Measurements from ENCODE around the gene AGPS. TPM values are rescaled to one million over a fixed set of nuclear protein-coding genes. Genes with fewer than 3 reads are reported as not detected.

The AGPS gene
- total RNA-seq, 2 donors from 2014 or later, result 64.8 to 102 TPM

- H3K36me3 ChIP-seq, result no peaks in the 10 kb centered on the region
- no peak overlapping the region for H3K9ac ChIP-seq (ENCODE audit: low read depth in 2 of 2, low read length in 2 of 2)
- H3K27ac ChIP-seq, result no peak overlapping the region
- intact Hi-C loops (cut with DNase I), result no loop called here
- TF ChIP-seq, protein P1, sequence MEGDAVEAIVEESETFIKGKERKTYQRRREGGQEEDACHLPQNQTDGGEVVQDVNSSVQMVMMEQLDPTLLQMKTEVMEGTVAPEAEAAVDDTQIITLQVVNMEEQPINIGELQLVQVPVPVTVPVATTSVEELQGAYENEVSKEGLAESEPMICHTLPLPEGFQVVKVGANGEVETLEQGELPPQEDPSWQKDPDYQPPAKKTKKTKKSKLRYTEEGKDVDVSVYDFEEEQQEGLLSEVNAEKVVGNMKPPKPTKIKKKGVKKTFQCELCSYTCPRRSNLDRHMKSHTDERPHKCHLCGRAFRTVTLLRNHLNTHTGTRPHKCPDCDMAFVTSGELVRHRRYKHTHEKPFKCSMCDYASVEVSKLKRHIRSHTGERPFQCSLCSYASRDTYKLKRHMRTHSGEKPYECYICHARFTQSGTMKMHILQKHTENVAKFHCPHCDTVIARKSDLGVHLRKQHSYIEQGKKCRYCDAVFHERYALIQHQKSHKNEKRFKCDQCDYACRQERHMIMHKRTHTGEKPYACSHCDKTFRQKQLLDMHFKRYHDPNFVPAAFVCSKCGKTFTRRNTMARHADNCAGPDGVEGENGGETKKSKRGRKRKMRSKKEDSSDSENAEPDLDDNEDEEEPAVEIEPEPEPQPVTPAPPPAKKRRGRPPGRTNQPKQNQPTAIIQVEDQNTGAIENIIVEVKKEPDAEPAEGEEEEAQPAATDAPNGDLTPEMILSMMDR (IDR thresholded peaks at IDR 0.05), result no peak
- no peak for DNase-seq
- no peaks in the 10 kb centered on the region for H3K27me3 ChIP-seq
- H3K9me3 ChIP-seq, result no peaks in the 10 kb centered on the region
- no peak overlapping the region for H3K4me3 ChIP-seq
- no peaks in the 10 kb centered on the region for H3K4me1 ChIP-seq
Measured at GRCh38 chr2:177585234-177585863, 192.8 kb downstream of the AGPS start.

GRCh38 chr2:177586154-177586553 lies 193.6 kb downstream of the AGPS start:
- Histone ChIP-seq H3K9ac (ENCODE audit: low read depth in 2 of 2, low read length in 2 of 2) (no peak overlapping the region), H3K4me1 (no peaks in the 10 kb centered on the region), H3K4me3 (no peak overlapping the region), H3K36me3 (no peaks in the 10 kb centered on the region), H3K27me3 (no peaks in the 10 kb centered on the region), H3K27ac (no peak overlapping the region), H3K9me3 (no peaks in the 10 kb centered on the region)
- no peak for DNase-seq
- intact Hi-C loops (cut with DNase I), result no loop called here
- TF ChIP-seq, protein P1 (IDR thresholded peaks at IDR 0.05), result no peak

- Histone ChIP-seq H3K9ac (ENCODE audit: low read depth in 2 of 2, low read length in 2 of 2) (no peak overlapping the region), H3K27me3 (no peaks in the 10 kb centered on the region), H3K27ac (no peak overlapping the region), H3K4me3 (no peak overlapping the region), H3K36me3 (no peaks in the 10 kb centered on the region), H3K4me1 (no peaks in the 10 kb centered on the region), H3K9me3 (no peaks in the 10 kb centered on the region)
- intact Hi-C loops (cut with DNase I), result no loop called here
- TF ChIP-seq, protein P1 (IDR thresholded peaks at IDR 0.05), result no peak
- DNase-seq, result no peak
Measured at GRCh38 chr2:177587371-177587770, 194.8 kb downstream of the AGPS start.

DNA sequence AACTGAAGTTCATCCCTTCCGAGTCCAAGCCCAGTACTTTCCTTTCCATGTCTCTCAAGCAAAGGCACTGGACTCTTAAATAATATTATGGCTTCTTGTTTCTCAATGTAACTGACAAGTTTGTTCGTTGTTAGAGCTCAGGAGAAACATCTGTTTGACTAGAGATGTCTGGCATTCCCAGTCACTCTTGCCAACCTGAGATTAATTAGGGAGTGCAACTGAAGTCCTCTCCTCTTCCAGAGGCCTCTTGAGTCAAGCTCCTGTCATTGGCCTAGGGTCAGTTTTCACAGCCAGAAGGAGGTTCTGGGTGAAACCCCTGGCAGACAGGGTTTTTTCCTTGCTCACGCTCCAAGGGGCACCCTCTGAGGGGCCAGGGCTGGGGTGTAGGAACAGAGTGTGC lies 196.1 kb downstream of the AGPS start:
- no peak overlapping the region for H3K27ac ChIP-seq
- no peak for DNase-seq
- H3K27me3 ChIP-seq, result no peaks in the 10 kb centered on the region
- H3K4me3 ChIP-seq, result no peak overlapping the region
- H3K9ac ChIP-seq (ENCODE audit: low read depth in 2 of 2, low read length in 2 of 2), result no peak overlapping the region
- H3K9me3 ChIP-seq, result no peaks in the 10 kb centered on the region
- no peaks in the 10 kb centered on the region for H3K36me3 ChIP-seq
- H3K4me1 ChIP-seq, result no peaks in the 10 kb centered on the region
- intact Hi-C loops (cut with DNase I), result no loop called here
- TF ChIP-seq, protein P1 (IDR thresholded peaks at IDR 0.05), result no peak

- H3K27me3 ChIP-seq, result no peaks in the 10 kb centered on the region
- no peak overlapping the region for H3K9ac ChIP-seq (ENCODE audit: low read depth in 2 of 2, low read length in 2 of 2)
- no peak overlapping the region for H3K27ac ChIP-seq
- DNase-seq, result no peak
- no peaks in the 10 kb centered on the region for H3K4me1 ChIP-seq
- H3K36me3 ChIP-seq, result no peaks in the 10 kb centered on the region
- no peaks in the 10 kb centered on the region for H3K9me3 ChIP-seq
- no peak overlapping the region for H3K4me3 ChIP-seq
- intact Hi-C loops (cut with DNase I), result no loop called here
- TF ChIP-seq, protein P1 (IDR thresholded peaks at IDR 0.05), result no peak
Measured at GRCh38 chr2:177589186-177589585, 196.6 kb downstream of the AGPS start.

Data from colonic mucosa (tissue), 4 donors.